NCI-H69 (cell line): ENCODE measurements around the gene NOXA1.
"Not testable (repeated sequence)": the region's sequence is repeated elsewhere in the genome, so short reads cannot be mapped to it uniquely, and the experiment has no call there.

Source experiments
- DNase-seq: peaks from one replicate; lab custom pipeline; 2025; lab: John Stamatoyannopoulos, UW

The NOXA1 gene

DNA sequence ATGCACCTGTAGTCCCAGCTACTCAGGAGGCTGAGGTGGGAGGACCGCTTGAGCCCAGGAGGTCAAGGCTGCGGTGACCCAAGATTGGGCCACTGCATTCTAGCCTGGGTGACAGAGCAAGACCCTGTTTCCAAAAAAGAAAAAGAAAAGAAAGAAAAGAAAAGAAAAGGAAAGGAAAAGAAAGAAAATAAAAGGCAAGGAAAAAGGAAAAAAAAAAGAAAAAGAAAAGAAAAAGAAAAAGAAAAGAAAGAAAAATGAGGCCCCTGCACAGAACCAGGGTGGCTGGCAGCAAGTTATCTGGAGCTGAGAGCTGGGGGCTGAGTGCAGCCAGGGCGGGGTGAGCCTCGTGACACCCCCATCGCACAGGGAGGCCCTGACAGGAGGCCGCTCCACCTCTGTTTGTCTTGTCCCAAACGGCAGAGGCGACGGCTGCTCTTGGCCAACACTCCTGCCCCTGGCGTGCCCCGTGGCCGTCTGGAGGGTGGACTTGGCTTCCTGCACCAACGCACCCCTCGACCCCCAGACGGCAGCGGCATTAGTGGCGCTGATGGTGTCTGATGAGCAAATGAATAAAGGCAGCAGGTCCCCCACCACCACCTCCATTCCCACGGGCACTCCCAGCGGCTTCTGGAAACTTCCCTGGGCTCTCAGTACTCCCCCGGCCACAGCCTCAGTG lies 17.0 kb upstream of the NOXA1 start:
- no peak for DNase-seq

GRCh38 chr9:137406876-137407589 lies 16.2 kb upstream of the NOXA1 start:
- DNase-seq: peak; percentile 75

GRCh38 chr9:137407590-137408300 lies 15.4 kb upstream of the NOXA1 start:
- DNase-seq: no peak

GRCh38 chr9:137408651-137409405 lies 14.4 kb upstream of the NOXA1 start:
- no peak for DNase-seq

DNA sequence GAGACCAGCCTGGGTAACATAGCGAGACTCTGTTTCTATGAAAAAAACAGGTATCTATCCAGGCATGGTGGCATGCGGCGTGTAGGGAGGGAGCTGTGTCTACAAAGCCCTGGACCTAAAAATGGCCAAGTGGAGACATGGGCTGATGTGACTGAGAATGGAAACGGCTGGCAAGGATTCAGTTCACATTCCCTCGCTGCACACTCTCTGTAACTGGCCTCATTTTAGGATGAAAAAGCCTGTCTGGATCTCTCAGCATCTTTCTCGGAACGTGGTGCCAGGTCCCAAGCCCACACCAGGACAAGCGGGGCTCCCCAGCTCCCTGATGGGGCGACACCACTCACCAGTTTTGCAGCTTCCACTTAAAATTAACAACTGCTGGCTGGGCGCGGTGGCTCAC lies 13.7 kb upstream of the NOXA1 start:
- no peak for DNase-seq

DNA sequence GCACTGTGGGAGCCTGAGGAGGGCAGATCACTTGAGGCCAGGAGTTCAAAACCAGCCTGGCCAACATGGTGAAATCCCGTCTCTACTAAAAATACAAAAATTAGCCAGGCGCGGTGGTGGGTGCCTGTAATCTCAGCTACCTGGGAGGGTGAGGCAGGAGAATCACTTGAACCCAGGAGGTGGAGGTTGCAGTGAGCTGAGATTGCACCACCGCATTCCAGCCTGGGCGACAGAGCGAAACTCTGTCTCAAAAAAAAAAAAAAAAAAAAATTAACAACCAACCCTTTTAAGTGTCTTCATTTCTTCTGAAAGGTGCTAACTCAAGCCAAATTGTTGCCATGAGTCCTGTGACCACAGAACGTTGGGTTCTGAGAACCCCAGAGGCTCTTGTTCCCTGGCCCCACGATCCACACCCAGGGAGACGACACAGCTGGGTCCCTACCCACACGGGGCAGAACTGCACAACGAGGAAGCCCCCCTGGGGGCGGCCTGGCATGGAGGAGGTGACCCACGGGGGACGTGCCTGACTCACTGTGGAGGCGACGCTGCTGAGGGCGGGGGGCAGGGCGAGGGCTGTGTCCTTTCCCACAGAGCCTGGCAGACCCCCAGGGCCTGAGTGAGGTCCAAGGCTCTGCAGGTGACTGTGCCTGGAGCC lies 12.8 kb upstream of the NOXA1 start:
- DNase-seq: not testable (repeated sequence)

- no peak for DNase-seq
Observed at GRCh38 chr9:137410891-137411249, 12.3 kb upstream of the NOXA1 start.

DNA sequence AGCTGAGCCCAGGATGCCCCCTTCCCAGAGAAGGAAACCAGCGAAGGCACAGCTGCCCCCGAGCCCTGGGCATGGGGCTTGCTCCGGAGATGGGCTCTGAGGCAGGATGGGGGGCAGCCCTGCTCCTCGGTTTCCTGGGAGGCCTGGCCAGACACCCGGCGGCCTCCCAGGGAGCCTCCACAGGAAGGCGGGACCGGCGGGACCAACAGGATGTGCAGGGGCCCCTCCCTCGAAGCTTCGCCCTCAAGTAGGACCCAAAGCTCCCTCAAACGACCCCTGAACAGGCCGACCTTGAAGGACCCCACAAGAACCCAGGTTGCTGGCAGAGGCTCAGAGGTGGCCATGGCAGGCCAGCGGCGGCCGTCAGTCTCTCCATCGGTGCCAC lies 11.9 kb upstream of the NOXA1 start:
- no peak for DNase-seq

DNA sequence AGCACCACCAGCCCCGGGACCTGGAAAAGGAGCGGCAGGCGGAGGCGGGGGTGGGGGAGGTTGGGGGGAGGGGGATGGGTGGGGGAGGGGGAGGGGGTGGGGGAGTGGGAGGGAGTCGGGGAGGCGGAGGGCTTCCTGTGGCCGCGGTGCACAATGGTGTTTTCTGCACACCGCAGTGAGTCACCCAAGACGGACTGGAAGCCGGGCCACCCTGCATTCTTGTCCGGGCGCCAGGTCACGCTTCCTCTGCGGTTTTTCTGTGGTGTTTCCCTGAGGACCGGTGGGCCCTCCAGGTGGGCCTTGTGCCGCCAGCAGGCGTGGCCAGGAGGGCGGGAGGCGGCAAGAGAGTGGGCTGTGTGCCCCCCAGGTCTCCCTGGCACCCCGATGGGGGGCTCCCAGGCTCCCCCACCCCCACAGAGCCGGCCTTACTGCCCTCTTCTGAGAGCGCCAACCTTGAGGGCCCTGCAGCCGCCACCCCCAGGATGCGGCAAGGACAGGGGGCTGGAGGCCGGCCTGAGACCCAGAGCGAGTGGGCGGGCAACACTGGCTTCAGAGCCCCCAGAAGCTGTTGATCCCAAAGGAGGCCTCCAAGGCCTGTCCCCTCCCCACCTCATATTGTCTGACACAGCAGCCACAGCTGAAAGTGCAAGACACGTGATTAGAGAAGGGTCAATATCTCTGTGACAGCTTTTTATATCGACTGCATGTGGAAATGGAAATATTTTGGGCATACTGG lies 11.4 kb upstream of the NOXA1 start:
- no peak for DNase-seq

DNA sequence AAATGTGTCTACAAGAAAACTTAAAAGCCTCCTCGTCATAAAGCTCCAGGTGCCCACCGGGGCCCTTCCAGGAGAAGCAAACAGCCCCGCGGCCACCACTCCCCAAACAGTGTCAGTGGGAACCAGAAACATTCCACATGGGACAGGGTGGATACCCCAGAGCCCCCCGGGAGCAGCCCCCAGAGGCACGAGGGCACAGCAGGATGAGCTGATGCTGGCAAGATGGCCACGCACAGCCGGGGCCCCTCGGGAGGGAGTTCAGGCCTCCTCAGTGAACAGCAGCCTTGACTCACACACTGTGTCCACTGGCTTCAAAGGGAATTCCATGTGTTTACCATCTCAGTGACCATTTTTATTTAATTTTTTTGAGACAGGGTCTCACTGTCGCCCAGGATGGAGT lies 10.8 kb upstream of the NOXA1 start:
- no peak for DNase-seq

GRCh38 chr9:137415451-137415850 lies 7.7 kb upstream of the NOXA1 start:
- DNase-seq: no peak

DNA sequence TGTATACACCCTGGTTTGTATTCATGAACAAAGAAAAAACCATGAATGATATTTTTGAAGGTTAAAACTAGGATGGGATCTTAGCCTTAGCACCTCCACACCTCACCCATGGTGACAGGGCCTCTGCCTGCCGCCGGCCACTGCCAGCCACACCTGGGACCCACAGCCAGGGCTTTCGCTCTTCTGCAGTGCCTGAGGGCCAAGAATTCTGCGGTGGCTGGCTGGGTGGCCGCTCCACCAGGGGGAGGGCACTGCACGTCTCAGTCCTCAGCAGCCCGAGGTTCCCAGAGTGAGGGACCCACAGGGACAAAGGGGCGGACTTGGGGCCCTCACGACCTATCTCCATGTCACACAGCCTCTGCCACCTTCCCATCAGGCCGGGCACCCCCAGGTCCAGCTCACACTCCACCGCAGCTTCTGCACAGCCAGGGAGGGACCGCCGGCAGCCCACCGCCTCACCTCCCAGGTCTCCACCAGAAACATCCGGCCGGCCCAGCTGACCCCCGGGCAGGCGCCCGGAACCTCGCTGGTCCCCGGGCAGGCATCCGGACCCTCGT lies 7.1 kb upstream of the NOXA1 start:
- no peak for DNase-seq

- no peak for DNase-seq
Observed at GRCh38 chr9:137416563-137417151, 6.5 kb upstream of the NOXA1 start.

DNA sequence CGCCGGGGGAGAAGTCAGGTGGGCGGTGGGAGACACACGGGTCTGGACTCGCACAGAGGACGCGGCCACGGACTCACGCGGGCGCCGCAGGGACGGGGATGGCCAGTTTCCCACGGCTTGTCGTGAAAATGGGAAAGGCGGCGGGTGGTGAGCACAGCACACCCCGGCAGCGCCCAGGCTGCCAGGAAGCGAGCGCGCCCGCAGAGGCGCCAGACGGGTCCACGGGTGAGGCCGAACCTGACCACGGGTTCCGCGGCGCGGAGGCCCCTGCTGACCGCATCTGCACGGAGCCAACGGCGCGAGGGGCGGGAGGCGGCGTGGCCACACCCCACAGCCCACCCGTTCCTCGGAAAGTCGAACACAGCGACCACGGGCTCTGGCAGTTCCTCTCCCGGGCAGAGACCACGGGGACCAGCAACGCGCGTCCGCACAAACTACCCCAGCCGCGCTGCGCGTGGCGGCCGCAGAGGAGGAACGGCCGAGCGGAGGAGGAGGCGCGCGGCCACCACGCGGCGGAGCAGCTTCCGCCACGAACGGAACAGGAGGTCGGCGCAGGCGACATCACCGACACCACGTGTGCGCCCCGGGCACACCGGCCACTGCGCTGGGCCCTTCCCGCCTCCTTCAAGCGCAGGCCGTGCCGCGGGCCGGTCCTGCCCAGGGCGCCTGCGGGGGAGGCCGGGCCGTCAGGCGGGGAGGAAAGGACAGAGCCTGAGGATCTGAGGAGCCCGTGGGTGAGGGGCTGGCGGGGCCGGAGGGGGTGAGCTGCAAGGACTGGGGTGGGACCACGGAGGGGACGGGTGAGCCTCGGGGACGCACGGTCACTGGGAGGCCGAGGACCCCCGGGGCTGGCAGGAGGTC lies 5.8 kb upstream of the NOXA1 start:
- peak; percentile 47 for DNase-seq

- peak; percentile 62 for DNase-seq
Observed at GRCh38 chr9:137421838-137422603, 1.2 kb upstream of the NOXA1 start.

- DNase-seq: peak; percentile 63
Observed at GRCh38 chr9:137423514-137424291, 510 bp downstream of the NOXA1 start.

DNA sequence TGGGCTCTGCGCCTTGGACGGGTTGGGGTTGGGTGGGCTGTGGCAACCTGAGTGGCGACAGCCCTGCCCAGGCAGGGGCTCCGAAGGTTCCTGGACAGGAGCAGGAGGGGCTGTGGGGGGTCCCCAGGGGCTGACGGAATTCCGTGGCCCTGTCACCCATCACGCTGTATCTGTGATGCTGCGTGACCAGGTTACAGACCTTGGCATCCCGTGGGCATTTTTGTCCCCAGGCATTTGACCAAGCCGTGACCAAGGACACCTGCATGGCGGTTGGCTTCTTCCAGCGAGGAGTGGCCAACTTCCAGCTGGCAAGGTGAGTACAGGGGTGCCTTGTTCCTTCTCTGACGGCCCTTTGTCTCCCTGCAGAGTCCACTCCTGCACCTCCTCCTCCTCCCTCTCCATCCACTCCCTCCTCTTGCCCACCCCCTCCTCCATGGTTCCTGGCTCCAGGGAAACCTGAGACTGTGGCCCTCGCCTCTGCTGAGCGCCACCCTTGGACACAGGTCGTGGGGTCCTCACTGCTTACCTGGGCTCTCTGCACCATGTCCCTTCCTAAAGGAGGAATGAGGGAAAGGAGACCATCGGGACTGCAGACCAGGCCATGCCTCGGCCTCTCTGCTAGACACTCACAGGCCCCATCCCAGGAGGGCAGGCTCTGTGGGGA lies 3.0 kb downstream of the NOXA1 start:
- no peak for DNase-seq
